ENCODE measurements around the gene MAD1L1.
"Not testable (repeated sequence)": the region's sequence is repeated elsewhere in the genome, so short reads cannot be mapped to it uniquely, and the experiment has no call there.

Gene MAD1L1

GRCh38 chr7:1890289-1891235, 342.2 kb downstream of the MAD1L1 start:
- DNase-seq (ENCODE audit: low read depth in 2 of 2, low spot score in 1 of 2) = no peak

DNA sequence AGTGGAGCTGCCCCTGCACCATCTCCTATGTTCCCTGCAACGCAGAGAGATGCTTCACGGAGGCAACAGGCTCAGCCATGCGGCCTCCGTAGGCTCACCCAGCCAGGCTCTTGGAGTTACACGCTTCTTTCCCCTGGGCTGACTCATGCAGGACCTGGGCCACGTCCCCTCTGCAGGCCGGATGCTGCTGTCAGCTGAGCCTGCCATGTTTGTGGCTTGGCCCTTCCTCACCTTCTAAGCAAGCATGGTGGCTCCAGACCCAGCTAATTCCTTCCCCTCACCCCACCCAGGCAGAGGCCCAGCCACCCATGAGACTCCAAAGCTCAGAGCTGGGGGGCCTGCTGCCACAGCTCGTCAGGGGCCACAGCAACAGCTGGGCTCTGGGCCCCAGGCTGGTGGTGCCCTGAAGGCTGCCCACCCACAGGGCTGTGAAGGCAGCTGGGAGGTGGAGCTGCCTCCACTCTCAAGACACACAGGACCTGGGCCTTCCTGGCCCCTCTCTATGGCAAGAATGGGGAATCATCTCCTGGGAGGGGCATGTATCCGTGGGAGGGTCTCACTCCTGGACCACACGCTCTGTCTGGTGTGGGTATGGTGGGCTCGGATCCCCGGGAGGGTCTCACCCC, 343.1 kb downstream of the MAD1L1 start:
- DNase-seq (ENCODE audit: low read depth in 2 of 2, low spot score in 1 of 2) = no peak

GRCh38 chr7:1889091-1889490, 343.7 kb downstream of the MAD1L1 start:
- DNase-seq (ENCODE audit: low read depth in 2 of 2, low spot score in 1 of 2) = no peak

GRCh38 chr7:1888425-1888824, 344.3 kb downstream of the MAD1L1 start:
- no peak for DNase-seq (ENCODE audit: low read depth in 2 of 2, low spot score in 1 of 2)

DNA sequence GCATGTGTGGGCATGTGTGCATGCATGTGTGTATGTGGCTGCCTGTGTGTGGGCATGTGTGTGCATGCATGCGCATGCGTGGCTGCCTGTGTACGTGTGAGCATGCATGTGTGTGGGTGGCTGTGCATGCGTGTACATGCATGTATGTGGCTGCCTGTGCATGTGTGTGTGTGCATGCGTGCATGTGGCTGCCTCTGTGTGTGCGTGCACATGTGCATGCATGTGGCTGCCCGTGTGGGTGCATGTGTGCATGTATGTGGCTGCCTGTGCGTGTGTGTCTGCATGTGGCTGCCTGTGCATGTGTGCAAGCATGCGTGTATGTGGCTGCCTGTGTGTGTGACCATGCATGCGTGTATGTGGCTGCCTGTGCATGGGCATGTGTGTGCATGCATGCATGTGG, 345.5 kb downstream of the MAD1L1 start:
- no peak for DNase-seq (ENCODE audit: low read depth in 2 of 2, low spot score in 1 of 2)

- no peak for DNase-seq (ENCODE audit: low read depth in 2 of 2, low spot score in 1 of 2)
Measured at GRCh38 chr7:1886361-1887064, 346.2 kb downstream of the MAD1L1 start.

- no peak for DNase-seq (ENCODE audit: low read depth in 2 of 2, low spot score in 1 of 2)
Measured at GRCh38 chr7:1885465-1886226, 347.1 kb downstream of the MAD1L1 start.

DNA sequence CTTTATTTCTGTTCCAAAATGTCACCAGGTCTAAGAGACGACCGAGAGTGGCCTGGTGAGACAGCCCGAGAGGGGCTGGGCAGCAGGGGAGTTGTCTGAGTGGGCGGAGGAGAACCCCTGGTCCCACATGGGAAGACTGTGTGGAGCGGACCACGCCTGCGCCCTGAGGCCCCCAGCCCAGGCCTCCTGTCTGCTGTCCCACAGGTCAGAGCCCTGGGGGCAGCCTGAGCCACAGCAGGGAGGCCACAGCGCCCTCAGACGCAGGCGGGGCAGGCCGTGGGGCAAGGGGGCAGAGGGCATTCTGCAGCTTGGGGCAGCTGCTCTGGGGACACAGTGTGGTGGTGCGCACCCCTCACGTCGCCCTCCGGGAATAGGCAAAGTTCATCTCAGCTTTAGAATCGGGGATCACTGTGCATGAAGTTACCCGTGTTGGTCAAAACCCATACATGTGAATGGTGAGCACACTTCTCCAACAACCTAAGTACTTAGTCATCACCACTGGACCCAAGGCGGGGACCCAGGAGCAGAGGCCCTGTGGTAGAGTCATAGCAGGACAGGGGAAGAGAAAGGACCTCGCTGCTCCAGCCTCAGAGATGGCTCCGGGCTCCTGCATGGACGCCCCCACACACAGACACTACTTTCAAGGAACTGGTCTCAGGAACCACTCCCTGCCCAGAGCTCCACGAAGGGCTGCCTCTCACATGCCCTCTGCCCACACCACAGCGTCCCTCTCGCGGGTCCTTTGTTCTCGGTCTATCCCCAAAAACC, 348.0 kb downstream of the MAD1L1 start:
- no peak for DNase-seq (ENCODE audit: low read depth in 2 of 2, low spot score in 1 of 2)

DNA sequence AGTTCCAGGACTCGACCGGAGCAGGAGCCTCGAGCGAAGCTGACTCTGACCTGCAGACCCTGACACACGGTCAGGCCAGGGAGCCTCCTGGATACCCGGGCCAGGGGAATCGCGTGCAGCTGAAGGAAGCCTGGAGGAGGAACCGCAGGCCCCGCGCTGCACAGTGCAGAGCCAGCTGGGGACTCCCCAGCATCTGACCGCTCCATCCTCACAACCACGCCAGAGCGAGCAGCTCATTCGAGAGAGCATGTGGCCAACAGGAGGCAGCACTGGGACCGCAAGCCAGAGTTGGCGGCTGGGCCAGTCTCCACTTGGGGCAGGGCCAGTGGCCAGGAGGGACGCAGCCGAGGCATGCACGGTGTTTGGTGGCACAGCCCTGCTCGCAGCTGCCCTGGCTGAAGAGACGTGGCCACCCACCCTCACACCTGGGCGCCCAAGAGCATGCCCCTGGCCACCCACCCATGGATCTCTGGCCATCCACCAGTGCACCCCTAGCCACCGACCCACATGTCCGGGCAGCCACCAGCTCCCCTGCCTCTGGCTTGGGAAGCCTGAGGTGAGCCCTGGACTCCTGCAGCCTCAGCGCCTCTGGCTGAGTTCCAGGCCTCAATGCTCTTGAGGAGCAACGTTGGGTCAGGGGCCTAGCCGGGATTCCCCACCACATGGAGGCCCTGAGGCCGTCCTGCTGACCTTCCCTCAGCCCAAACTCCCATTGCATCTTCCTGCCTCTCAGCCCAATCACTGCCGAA, 348.7 kb downstream of the MAD1L1 start:
- no peak for DNase-seq (ENCODE audit: low read depth in 2 of 2, low spot score in 1 of 2)

- DNase-seq (ENCODE audit: low read depth in 2 of 2, low spot score in 1 of 2) = no peak
Measured at GRCh38 chr7:1883031-1883761, 349.5 kb downstream of the MAD1L1 start.

GRCh38 chr7:1882451-1882850, 350.3 kb downstream of the MAD1L1 start:
- no peak for DNase-seq (ENCODE audit: low read depth in 2 of 2, low spot score in 1 of 2)

DNA sequence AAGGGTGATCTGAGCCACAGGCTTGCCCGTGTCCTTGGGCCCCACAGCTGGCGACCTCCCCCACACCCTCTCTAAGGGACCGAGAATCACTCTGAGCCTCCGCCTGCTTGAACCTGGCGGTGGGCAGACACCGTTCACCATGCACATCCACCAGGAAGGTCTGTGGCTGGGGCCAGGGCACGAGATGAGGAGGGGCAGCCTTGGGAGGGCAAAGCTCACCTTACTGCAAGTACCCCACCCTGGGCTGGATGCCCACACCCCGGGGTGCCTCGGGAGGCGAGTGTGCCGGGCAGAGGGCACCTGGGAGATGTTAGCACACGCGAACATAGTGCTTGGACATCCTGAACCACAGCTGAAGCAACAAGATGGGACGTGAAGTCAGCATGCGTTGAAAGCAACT, 350.8 kb downstream of the MAD1L1 start:
- DNase-seq (ENCODE audit: low read depth in 2 of 2, low spot score in 1 of 2) = no peak

GRCh38 chr7:1876641-1877040, 356.1 kb downstream of the MAD1L1 start:
- not testable (repeated sequence) for DNase-seq (ENCODE audit: low read depth in 2 of 2, low spot score in 1 of 2)

DNA sequence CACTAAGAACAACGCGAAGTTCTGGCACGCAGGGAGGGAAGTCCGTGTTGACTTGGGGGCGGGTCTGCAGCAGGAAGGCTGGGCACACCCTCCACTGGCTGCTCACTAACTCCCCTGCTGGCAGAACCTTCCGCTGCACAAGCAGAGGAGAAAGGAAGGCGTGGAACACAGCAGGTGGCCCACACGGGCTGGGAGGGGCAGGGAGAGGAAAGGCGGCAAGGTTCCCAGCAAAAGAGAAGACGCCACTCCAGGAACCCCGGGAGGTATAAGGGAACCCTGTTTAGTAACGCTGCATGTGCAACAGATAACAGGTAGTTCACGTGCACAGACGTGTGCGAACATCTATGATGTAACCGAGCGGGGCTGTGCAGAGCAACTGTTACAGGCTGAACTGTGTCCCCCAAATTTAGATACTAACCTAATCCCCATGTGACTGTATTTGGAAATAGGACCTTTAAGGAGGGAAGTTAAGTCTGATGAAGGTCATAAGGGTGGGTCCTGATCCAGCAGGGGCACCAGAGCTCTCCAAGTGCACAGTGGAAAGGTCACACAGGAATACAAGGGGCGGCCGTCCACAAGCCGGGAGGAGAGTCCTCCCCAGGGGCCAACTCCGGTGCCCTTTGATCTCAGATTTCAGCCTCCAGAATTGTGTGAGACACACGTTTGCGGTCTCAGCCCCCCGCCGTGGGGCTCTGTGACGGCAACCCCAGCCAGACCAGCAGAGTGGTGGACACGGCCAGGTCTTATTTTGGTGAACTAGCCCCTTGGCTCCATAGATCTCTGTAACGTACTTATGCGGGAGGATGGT, 357.1 kb downstream of the MAD1L1 start:
- DNase-seq (ENCODE audit: low read depth in 2 of 2, low spot score in 1 of 2) = not testable (repeated sequence)

DNA sequence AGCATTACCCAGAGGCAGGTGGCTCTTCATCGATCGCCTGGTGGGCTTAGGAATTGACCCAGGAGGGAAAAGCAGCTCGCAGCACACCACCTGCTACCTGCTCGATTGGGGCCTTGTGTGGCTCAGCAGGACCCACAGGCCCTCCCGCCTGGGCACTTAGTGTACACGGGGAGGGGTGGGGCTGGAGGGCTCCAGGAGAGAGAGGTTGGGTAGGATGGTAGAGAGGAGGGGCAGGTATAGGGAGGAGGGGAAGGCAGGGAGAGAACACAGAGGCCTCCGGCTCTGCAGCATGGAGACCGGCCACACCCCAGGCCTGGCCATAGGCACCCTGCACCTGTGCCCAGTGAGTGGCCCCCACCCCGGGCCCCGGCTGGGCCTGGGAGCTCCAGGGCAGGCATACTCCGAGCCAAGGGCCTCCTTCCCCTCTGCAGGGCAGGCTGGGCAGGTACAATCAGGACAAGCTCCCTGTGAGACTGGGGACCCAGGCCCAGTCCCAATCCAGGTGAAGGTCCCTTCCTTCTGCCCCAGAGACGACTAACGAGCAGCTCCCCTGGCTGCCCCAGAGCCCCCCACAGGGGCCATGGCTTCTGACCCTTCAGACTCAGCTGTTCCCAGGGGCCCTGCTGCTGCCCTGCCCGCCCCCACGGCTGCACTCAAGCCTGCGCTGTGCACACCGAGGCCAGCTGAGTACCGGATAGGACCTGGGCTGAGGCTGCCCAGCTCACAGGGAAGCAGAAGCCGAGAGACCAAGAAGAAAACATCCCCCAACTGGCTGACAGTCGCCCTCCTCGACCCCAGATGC, 358.0 kb downstream of the MAD1L1 start:
- DNase-seq (ENCODE audit: low read depth in 2 of 2, low spot score in 1 of 2) = not testable (repeated sequence)

- DNase-seq (ENCODE audit: low read depth in 2 of 2, low spot score in 1 of 2) = no peak
Measured at GRCh38 chr7:1873857-1874589, 358.7 kb downstream of the MAD1L1 start.

GRCh38 chr7:1873421-1873820, 359.3 kb downstream of the MAD1L1 start:
- DNase-seq (ENCODE audit: low read depth in 2 of 2, low spot score in 1 of 2) = no peak

Data from stimulated activated CD8-positive, alpha-beta memory T cell treated with anti-CD3 and anti-CD28 coated beads, Interleukin-4, amount 100 ng/mL, for 4 hours (primary cell).